PC-9 (cell line): ENCODE data around the gene ZNF672. TPM values are rescaled to one million over a fixed set of nuclear protein-coding genes. Genes with fewer than 3 reads are reported as not detected.
"Not testable (repeated sequence)": the region's sequence is repeated elsewhere in the genome, so short reads cannot be mapped to it uniquely, and the experiment has no call there.

Experiments
- BruUV-seq: library from RNA; stranded (reverse); fragments of 400-500 nt; replicated peaks from 2 replicates; lab custom pipeline; 2021; lab: Mats Ljungman, UMichigan
- CTCF ChIA-PET: fragments of 300-600 bp; sonication (Branson Sonifier 250); formaldehyde crosslinking; loops from one replicate; lab custom pipeline; 2022; ENCODE audit warnings: antibody characterized with exemption; lab: Charles Lee
- POLR2A ChIA-PET: fragments of 300-600 bp; sonication (Branson Sonifier 250); formaldehyde crosslinking; loops from one replicate; lab custom pipeline; 2022; ENCODE audit warnings: antibody characterized with exemption; ENCODE audit not compliant: unreplicated experiment; lab: Charles Lee
- DNase-seq, 2 experiments: peaks; one replicate each; pipeline versions ENCODE4 v3.0.0 to v3.0.0-alpha.2; 2015 to 2022; ENCODE audit warnings: mixed read lengths in 1 of 2
- H2AFZ ChIP-seq: fragments of 200-600 bp; sonication (generic); 2 replicates; pipeline ENCODE4 v1.8.1; 2017; ENCODE audit warnings: antibody characterized with exemption
- H3F3A ChIP-seq: fragments of 200-600 bp; sonication (generic); 2 replicates; pipeline ENCODE4 v1.8.1; 2017; ENCODE audit warnings: antibody characterized with exemption, mild to moderate bottlenecking, low read depth; ENCODE audit not compliant: insufficient read depth
- H3K27ac ChIP-seq: fragments of 200-600 bp; sonication (generic); 2 replicates; pipeline ENCODE4 v1.6.1; 2016; ENCODE audit warnings: mixed run types
- H3K27me3 ChIP-seq: fragments of 200-600 bp; sonication (generic); 2 replicates; pipeline ENCODE4 v1.6.1; 2016; ENCODE audit warnings: low read depth, mixed run types; ENCODE audit not compliant: insufficient read depth
- H3K36me3 ChIP-seq: fragments of 200-600 bp; sonication (generic); 2 replicates; pipeline ENCODE4 v1.6.1; 2016; ENCODE audit warnings: low read depth, mixed run types
- H3K4me1 ChIP-seq: fragments of 200-600 bp; sonication (generic); replicated peaks from 2 replicates; pipeline ENCODE4 v1.6.1; 2016; ENCODE audit warnings: mixed run types; ENCODE audit not compliant: insufficient read depth
- H3K4me2 ChIP-seq: fragments of 200-600 bp; sonication (generic); 2 replicates; pipeline ENCODE4 v1.6.1; 2017; ENCODE audit warnings: mixed run types
- H3K4me3 ChIP-seq: fragments of 200-600 bp; sonication (generic); 2 replicates; pipeline ENCODE4 v1.6.1; 2016; ENCODE audit warnings: mixed run types
- H3K79me2 ChIP-seq: fragments of 200-600 bp; sonication (generic); 2 replicates; pipeline ENCODE4 v1.6.1; 2017; ENCODE audit warnings: low read depth, mixed run types
- H3K9me2 ChIP-seq: fragments of 200-600 bp; sonication (generic); 2 replicates; pipeline ENCODE4 v1.8.1; 2017; ENCODE audit warnings: mild to moderate bottlenecking; ENCODE audit not compliant: insufficient read depth
- H3K9me3 ChIP-seq: fragments of 200-600 bp; sonication (generic); 2 replicates; pipeline ENCODE4 v1.8.1; 2016; ENCODE audit warnings: low read depth; ENCODE audit not compliant: insufficient read depth
- H4K20me1 ChIP-seq: fragments of 200-600 bp; sonication (generic); 2 replicates; pipeline ENCODE4 v1.8.1; 2017; ENCODE audit not compliant: insufficient read depth
- CTCF ChIP-seq: fragments of 200-600 bp; sonication (generic); conservative IDR thresholded peaks from 2 replicates; pipeline ENCODE4 v1.6.1; 2017; ENCODE audit warnings: mixed run types, antibody characterized with exemption, mild to moderate bottlenecking, moderate library complexity
- EZH2 ChIP-seq: fragments of 200-600 bp; sonication (generic); IDR thresholded peaks from 2 replicates; pipeline ENCODE4 v1.8.0; 2017; ENCODE audit warnings: antibody characterized with exemption, low read depth
- intact Hi-C: fragments of 100-400 bp; cut with micrococcal nuclease; formaldehyde crosslinking; loops from one replicate; pipeline ENCODE4 v1.10.0; 2022; ENCODE audit not compliant: unreplicated experiment
- total RNA-seq: library from RNA; stranded (reverse); gene quantifications from 2 replicates; pipeline ENCODE4 v1.2.3, GENCODE V29; 2021

Gene ZNF672
- total RNA-seq, 1 experiment from 2014 or later, result 24.7 TPM

GRCh38 chr1:248793592-248793991, 44.4 kb upstream of the ZNF672 start:
- no peak for TF ChIP-seq CTCF
- TF ChIP-seq EZH2, result no peak
- no peaks in the 10 kb centered on the region for H3F3A ChIP-seq
- no peak for DNase-seq
- no peak overlapping the region for H3K4me2 ChIP-seq
- H3K9me3 ChIP-seq, result no peaks in the 10 kb centered on the region
- H3K4me1 ChIP-seq, result no peaks in the 10 kb centered on the region
- CTCF ChIA-PET, result no interaction called here
- POLR2A ChIA-PET, result interaction anchor here (0.6 kb wide), 1 partner anchor 40 kb away, joined by 8 read pairs; no protein-coding TSS in a partner anchor
- peaks cover 32% of the 10 kb centered on the region; the same call in 1 of the 2 replicates for H3K27me3 ChIP-seq
- BruUV-seq, result no TSS peak
- H3K27ac ChIP-seq, result no peak overlapping the region
- H3K9me2 ChIP-seq, result no peaks in the 10 kb centered on the region
- intact Hi-C loops, result no loop called here
- no peaks in the 10 kb centered on the region for H4K20me1 ChIP-seq
- no peak overlapping the region for H3K4me3 ChIP-seq
- H2AFZ ChIP-seq, result no peak overlapping the region
- no peaks in the 10 kb centered on the region for H3K36me3 ChIP-seq
- H3K79me2 ChIP-seq, result no peaks in the 10 kb centered on the region

- H3K4me2 ChIP-seq, H3K27ac ChIP-seq, H3K9me2 ChIP-seq, intact Hi-C loops, H3K36me3 ChIP-seq, H3K4me3 ChIP-seq, POLR2A ChIA-PET, H3K9me3 ChIP-seq, H3F3A ChIP-seq, H4K20me1 ChIP-seq, H3K4me1 ChIP-seq, CTCF ChIA-PET, H3K79me2 ChIP-seq, H2AFZ ChIP-seq, DNase-seq, BruUV-seq: not testable (repeated sequence)
- peaks cover 29% of the 10 kb centered on the region; the same call in 1 of the 2 replicates for H3K27me3 ChIP-seq
Observed at GRCh38 chr1:248794663-248795062, 43.4 kb upstream of the ZNF672 start.

GRCh38 chr1:248798791-248799190, 39.2 kb upstream of the ZNF672 start:
- TF ChIP-seq EZH2 (no peak), CTCF (no peak)
- Histone ChIP-seq H2AFZ (no peak overlapping the region), H3K4me1 (no peaks in the 10 kb centered on the region), H3K27me3 (peaks cover 48% of the 10 kb centered on the region; the same call in 1 of the 2 replicates), H3F3A (no peaks in the 10 kb centered on the region), H3K4me3 (no peak overlapping the region), H3K27ac (no peak overlapping the region), H3K79me2 (no peaks in the 10 kb centered on the region), H3K36me3 (no peaks in the 10 kb centered on the region), H3K9me2 (no peaks in the 10 kb centered on the region), H3K9me3 (no peaks in the 10 kb centered on the region), H3K4me2 (no peak overlapping the region), H4K20me1 (no peaks in the 10 kb centered on the region)
- no peak for DNase-seq
- POLR2A ChIA-PET, result no interaction called here
- intact Hi-C loops, result no loop called here
- CTCF ChIA-PET, result no interaction called here
- no TSS peak for BruUV-seq

GRCh38 chr1:248800459-248800858, 37.6 kb upstream of the ZNF672 start:
- H3K4me2 ChIP-seq, result no peak overlapping the region
- H3K9me3 ChIP-seq, result no peaks in the 10 kb centered on the region
- H3K79me2 ChIP-seq, result no peaks in the 10 kb centered on the region
- ChIA-PET POLR2A (no interaction called here), CTCF (no interaction called here)
- no peaks in the 10 kb centered on the region for H3K9me2 ChIP-seq
- no peak for DNase-seq
- TF ChIP-seq CTCF, result no peak
- TF ChIP-seq EZH2, result no peak
- BruUV-seq, result no TSS peak
- no peaks in the 10 kb centered on the region for H3K4me1 ChIP-seq
- H3K27ac ChIP-seq, result no peak overlapping the region
- intact Hi-C loops, result no loop called here
- H3K4me3 ChIP-seq, result no peak overlapping the region
- no peaks in the 10 kb centered on the region for H4K20me1 ChIP-seq
- no peaks in the 10 kb centered on the region for H3K36me3 ChIP-seq
- H3K27me3 ChIP-seq, result peaks cover 48% of the 10 kb centered on the region; the same call in 1 of the 2 replicates
- H2AFZ ChIP-seq, result no peak overlapping the region
- no peaks in the 10 kb centered on the region for H3F3A ChIP-seq
